HG02588 (cell line): Measurements from ENCODE around the gene CDR2.
"Not testable (repeated sequence)": the region's sequence is repeated elsewhere in the genome, so short reads cannot be mapped to it uniquely, and the experiment has no call there.

Experiments used
- ATAC-seq: cut with Tn5 transposase; IDR thresholded peaks from one replicate; pipeline ENCODE4 v1.9.1; 2021; ENCODE audit warnings: mild to moderate bottlenecking, moderate library complexity; ENCODE audit not compliant: unreplicated experiment

The CDR2 gene

DNA sequence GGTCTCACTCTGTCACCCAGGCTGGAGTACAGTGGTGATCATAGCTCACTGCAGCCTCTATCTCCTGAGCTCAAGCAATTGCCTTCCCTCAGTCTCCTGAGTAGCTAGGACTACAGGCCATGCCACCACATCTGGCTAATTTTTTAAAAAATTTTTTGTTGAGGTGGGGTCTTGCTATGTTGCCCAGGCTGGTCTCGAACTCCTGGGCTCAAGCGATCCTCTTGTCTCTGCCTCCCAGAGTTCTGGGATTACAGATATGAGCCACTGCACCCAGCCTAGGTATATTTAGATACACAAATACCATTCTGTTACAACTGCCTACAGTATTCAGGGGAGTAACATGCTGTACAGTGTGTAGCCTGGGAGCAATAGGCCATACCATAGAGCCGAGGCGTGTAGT is 62.9 kb downstream of the CDR2 start:
- no peak for ATAC-seq

GRCh38 chr16:22308824-22309520 is 65.4 kb downstream of the CDR2 start:
- no peak for ATAC-seq

DNA sequence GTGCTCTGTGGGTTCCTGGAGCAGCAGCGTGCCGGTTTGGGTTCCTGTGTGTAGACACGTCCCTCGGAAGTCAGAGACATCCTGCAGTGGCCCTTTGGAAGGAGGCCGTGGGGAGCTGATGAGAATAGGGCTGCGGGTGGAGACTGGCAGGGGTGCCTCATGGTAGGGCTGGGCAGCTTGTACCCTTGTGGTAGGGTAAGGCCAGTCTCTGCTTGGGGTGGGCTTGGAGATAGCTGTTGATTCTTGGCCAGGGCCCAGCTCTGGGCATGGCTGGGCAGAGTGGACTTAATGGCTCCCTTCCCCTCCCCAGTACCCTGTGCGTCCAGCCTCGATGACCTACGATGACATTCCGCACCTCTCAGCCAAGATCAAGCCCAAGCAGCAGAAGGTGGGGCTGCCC is 66.6 kb downstream of the CDR2 start:
- ATAC-seq: no peak

- no peak for ATAC-seq
Measured at GRCh38 chr16:22306788-22307187, 67.6 kb downstream of the CDR2 start.

GRCh38 chr16:22304411-22304810 is 70.0 kb downstream of the CDR2 start:
- ATAC-seq: no peak

DNA sequence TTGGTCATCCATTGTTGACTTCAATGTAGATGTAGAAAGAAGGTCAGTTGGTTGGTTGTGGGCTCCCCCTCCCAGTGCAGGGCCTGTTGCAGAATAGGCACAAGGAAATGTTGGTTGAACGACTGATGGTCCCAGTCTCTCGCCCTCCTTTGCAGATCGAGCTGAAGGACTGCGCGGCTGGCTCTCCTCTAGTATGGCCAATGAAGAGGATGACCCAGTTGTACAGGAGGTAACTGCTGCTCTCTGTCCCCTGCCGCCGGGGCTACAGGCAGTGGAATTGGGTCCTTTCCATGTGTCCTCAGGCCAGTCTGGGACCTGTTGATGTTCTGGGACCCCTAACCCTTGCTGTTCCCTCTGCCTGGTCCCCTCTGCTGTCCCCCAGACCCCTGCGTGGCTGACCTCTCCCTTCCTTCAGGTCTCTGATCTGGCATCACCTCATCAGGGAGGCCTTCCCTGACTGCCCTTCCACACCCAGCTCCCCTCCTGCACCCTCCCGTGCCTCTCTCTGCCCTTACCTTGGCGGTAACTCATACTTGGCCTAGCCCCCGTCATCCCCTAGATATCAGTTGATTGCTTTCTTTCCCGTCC is 71.5 kb downstream of the CDR2 start:
- ATAC-seq: no peak

DNA sequence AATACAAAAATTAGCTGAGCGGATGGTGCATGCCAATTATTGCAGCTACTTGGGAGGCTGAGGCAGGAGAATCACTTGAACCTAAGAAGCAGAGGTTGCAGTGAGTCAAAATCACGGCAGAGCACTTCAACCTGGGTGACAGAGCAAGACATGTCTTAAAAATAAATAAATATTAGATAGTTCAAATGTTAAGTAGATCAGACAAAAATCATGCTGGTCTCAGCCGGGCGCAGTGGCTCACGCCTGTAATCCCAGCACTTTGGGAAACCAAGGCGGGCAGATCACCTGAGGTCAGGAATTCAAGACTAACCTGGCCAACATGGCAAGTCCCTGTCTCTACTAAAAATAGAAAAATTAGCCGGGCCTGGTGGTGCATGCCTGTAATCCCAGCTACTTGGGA is 73.0 kb downstream of the CDR2 start:
- not testable (repeated sequence) for ATAC-seq

GRCh38 chr16:22300427-22301071 is 73.9 kb downstream of the CDR2 start:
- no peak for ATAC-seq

- no peak for ATAC-seq
Measured at GRCh38 chr16:22299036-22299435, 75.4 kb downstream of the CDR2 start.

GRCh38 chr16:22297871-22298733 is 76.3 kb downstream of the CDR2 start:
- peak; percentile 25 for ATAC-seq

GRCh38 chr16:22297114-22297870 is 77.1 kb downstream of the CDR2 start, which contains the start of gene POLR3E:
POLR3E (plus strand) TSS chr16:22297409; CDS start chr16:22302969, 5,560 bp downstream.
- peak; percentile 75 for ATAC-seq

DNA sequence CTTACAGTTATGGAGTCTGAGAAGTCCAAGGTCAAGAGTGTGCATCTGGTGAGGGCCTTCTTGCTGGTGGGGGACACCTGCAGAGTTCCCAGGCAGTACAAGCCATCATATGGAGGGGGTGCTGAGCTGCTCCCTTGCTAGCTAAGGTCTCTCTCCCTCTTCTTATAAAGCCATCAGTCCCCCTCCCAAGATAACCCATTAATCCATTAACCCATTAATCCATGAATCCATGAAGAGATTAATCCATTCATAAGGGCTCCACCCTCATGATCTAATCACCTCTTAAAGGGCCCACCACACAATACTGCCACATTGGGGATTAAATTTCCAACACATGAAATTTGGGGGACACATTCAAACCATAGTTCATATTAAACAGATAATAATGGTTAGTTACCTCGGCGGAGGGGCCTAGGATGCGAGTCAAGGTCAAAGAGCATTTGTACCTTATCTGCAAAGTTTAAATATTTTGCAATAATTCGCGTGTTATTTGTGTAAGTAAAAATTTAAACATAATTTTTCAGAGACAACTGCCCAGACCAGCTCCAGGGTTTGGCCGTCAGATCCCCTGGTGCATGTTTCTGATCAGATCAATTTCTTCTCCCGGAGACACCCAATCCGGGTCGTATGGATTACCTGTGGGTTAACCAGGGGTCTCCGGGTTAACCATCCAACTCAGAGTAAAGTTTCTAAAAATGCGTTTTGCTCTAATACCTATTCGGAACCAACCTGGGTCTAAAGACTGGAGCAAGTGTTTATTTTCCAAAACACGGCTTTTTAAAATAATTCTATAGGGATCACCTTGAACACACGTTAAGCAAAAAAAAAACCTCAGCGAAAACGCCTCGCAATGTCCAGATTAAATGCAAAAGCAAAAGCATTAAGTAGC is 78.0 kb downstream of the CDR2 start:
- ATAC-seq: no peak
